H7 (cell line): ENCODE data around the gene EIF4A3. TPM values are rescaled to one million over a fixed set of nuclear protein-coding genes. Genes with fewer than 3 reads are reported as not detected.

ENCODE experiments used
- DNase-seq: peaks from one replicate; pipeline ENCODE4 v3.0.0; 2012
- H3K27me3 ChIP-seq: 2 replicates; pipeline ENCODE4 v1.6.0; 2011; ENCODE audit warnings: mild to moderate bottlenecking, low read length; ENCODE audit not compliant: control insufficient read depth, insufficient read depth
- H3K36me3 ChIP-seq: replicated peaks from 2 replicates; pipeline ENCODE4 v1.5.1; 2011; ENCODE audit warnings: low read length; ENCODE audit not compliant: control insufficient read depth, insufficient read depth
- H3K4me3 ChIP-seq: 2 replicates; pipeline ENCODE4 v1.5.1; 2011; ENCODE audit warnings: low read depth, mild to moderate bottlenecking, control low read depth, low read length, moderate library complexity; ENCODE audit not compliant: insufficient read depth
- total RNA-seq: library from RNA; depleted of rRNA; stranded (reverse); fragments of >200 nt; shearing (Covaris generic); gene quantifications from 2 replicates; pipeline ENCODE4 v1.2.3, GENCODE V29; 2014

EIF4A3 gene
- total RNA-seq, 1 experiment from 2014 or later: 138 TPM

GRCh38 chr17:80107231-80108021 is 39.5 kb downstream of the EIF4A3 start:
- no peak overlapping the region for H3K4me3 ChIP-seq
- H3K36me3 ChIP-seq: no peaks in the 10 kb centered on the region
- peaks cover under 1% of the 10 kb centered on the region; the same call in 1 of the 2 replicates for H3K27me3 ChIP-seq
- peak; percentile 46 for DNase-seq

GRCh38 chr17:80106751-80107150 is 40.2 kb downstream of the EIF4A3 start:
- H3K36me3 ChIP-seq: no peaks in the 10 kb centered on the region
- DNase-seq: no peak
- peaks cover 2% of the 10 kb centered on the region; the same call in 1 of the 2 replicates for H3K27me3 ChIP-seq
- H3K4me3 ChIP-seq: no peak overlapping the region

- H3K4me3 ChIP-seq: no peak overlapping the region
- peak; percentile 39 for DNase-seq
- H3K36me3 ChIP-seq: no peaks in the 10 kb centered on the region
- peaks cover 2% of the 10 kb centered on the region; the same call in 1 of the 2 replicates for H3K27me3 ChIP-seq
These were observed 40.8 kb downstream of the EIF4A3 start for GRCh38 chr17:80106176-80106575.

GRCh38 chr17:80105762-80106161 is 41.2 kb downstream of the EIF4A3 start:
- DNase-seq: peak; percentile 43
- H3K4me3 ChIP-seq: no peak overlapping the region
- H3K27me3 ChIP-seq: peaks cover 2% of the 10 kb centered on the region; the same call in 1 of the 2 replicates
- H3K36me3 ChIP-seq: no peaks in the 10 kb centered on the region

GRCh38 chr17:80104956-80105375 is 42.0 kb downstream of the EIF4A3 start:
- no peaks in the 10 kb centered on the region for H3K36me3 ChIP-seq
- no peak overlapping the region for H3K4me3 ChIP-seq
- peaks cover 2% of the 10 kb centered on the region; the same call in 1 of the 2 replicates for H3K27me3 ChIP-seq
- no peak for DNase-seq

GRCh38 chr17:80104321-80104955 is 42.5 kb downstream of the EIF4A3 start:
- Histone ChIP-seq H3K4me3 (no peak overlapping the region), H3K27me3 (peaks cover 2% of the 10 kb centered on the region; the same call in 1 of the 2 replicates)
- no peak for DNase-seq

GRCh38 chr17:80103449-80104085 is 43.4 kb downstream of the EIF4A3 start:
- no peak overlapping the region for H3K4me3 ChIP-seq
- peaks cover 2% of the 10 kb centered on the region; the same call in 1 of the 2 replicates for H3K27me3 ChIP-seq
- no peaks in the 10 kb centered on the region for H3K36me3 ChIP-seq
- DNase-seq: no peak

More at GRCh38 chr17:80104321-80104955, 42.5 kb downstream of the EIF4A3 start:
- H3K36me3 ChIP-seq: no peaks in the 10 kb centered on the region

GRCh38 chr17:80102664-80103448 is 44.1 kb downstream of the EIF4A3 start:
- no peak for DNase-seq
- Histone ChIP-seq H3K36me3 (no peaks in the 10 kb centered on the region), H3K4me3 (peak overlapping the region; percentile 94; the same call in 1 of the 2 replicates), H3K27me3 (peaks cover 2% of the 10 kb centered on the region; the same call in 1 of the 2 replicates)

GRCh38 chr17:80101946-80102663 is 44.8 kb downstream of the EIF4A3 start:
- Histone ChIP-seq H3K36me3 (no peaks in the 10 kb centered on the region), H3K4me3 (peak overlapping the region; percentile 94), H3K27me3 (peaks cover 2% of the 10 kb centered on the region; the same call in 1 of the 2 replicates)
- peak; percentile 84 for DNase-seq

GRCh38 chr17:80101011-80101945 is 45.6 kb downstream of the EIF4A3 start, which contains the start of gene GAA:
TSS of gene GAA (plus strand) at chr17:80101581. CDS start at chr17:80104587, 3,006 bp downstream.
- DNase-seq: peak; percentile 100
- no peaks in the 10 kb centered on the region for H3K36me3 ChIP-seq
- peak within 1 kb of the TSS; percentile 94 for H3K4me3 ChIP-seq
- H3K27me3 ChIP-seq: peaks cover 2% of the 10 kb centered on the region; the same call in 1 of the 2 replicates

GRCh38 chr17:80100035-80100323 is 46.9 kb downstream of the EIF4A3 start:
- H3K36me3 ChIP-seq: no peaks in the 10 kb centered on the region
- DNase-seq: no peak
- H3K27me3 ChIP-seq: peaks cover 2% of the 10 kb centered on the region; the same call in 1 of the 2 replicates
- no peak overlapping the region for H3K4me3 ChIP-seq

- H3K36me3 ChIP-seq: no peaks in the 10 kb centered on the region
- DNase-seq: no peak
- H3K4me3 ChIP-seq: no peak overlapping the region
- H3K27me3 ChIP-seq: peaks cover 2% of the 10 kb centered on the region; the same call in 1 of the 2 replicates
These were observed 47.5 kb downstream of the EIF4A3 start for GRCh38 chr17:80099291-80100034.
